Kidney (tissue), 14 donors: ENCODE data around the gene TYRO3. TPM values are rescaled to one million over a fixed set of nuclear protein-coding genes. Genes with fewer than 3 reads are reported as not detected.

ENCODE experiments used
- DNase-seq, 5 donors: peaks; one replicate each; pipeline ENCODE4 v3.0.0-alpha.2; 2013 to 2020
- FAIRE-seq: peaks from 2 replicates; lab custom pipeline; 2012; peaks lifted over from hg19 to GRCh38; lab: Jason Lieb, UNC
- H3K27ac ChIP-seq, 2 donors: one replicate each; pipeline ENCODE4 v1.7.0; 2013; ENCODE audit warnings: low read depth in 2 of 2, low read length in 2 of 2, inconsistent platforms in 1 of 2
- H3K27me3 ChIP-seq: one replicate; pipeline ENCODE4 v1.7.1; 2013; ENCODE audit warnings: low read length, inconsistent platforms; ENCODE audit not compliant: control insufficient read depth, insufficient read depth
- H3K36me3 ChIP-seq, 3 donors: one replicate each; pipeline versions ENCODE4 v1.7.0 to v1.7.1; 2013; ENCODE audit warnings: low read length in 3 of 3, control low read depth in 1 of 3, inconsistent platforms in 1 of 3; ENCODE audit not compliant: insufficient read depth in 3 of 3, control insufficient read depth in 2 of 3
- H3K4me1 ChIP-seq, 3 donors: one replicate each; pipeline versions ENCODE4 v1.7.0 to v1.7.1; 2013; ENCODE audit warnings: low read length in 3 of 3, inconsistent platforms in 1 of 3, low read depth in 1 of 3; ENCODE audit not compliant: control insufficient read depth in 2 of 3, insufficient read depth in 2 of 3
- H3K4me3 ChIP-seq, 3 donors: one replicate each; pipeline versions ENCODE4 v1.7.0 to v1.8.1; 2013; ENCODE audit warnings: low read length in 3 of 3, control low read depth in 1 of 3, inconsistent platforms in 1 of 3
- H3K9ac ChIP-seq, 3 donors: one replicate each; pipeline versions ENCODE4 v1.7.0 to v1.7.1; 2013; ENCODE audit warnings: low read length in 3 of 3, control low read depth in 1 of 3, inconsistent platforms in 1 of 3
- H3K9me3 ChIP-seq, 3 donors: one replicate each; pipeline versions ENCODE4 v1.7.0 to v1.7.1; 2013; ENCODE audit warnings: low read length in 3 of 3, control low read depth in 1 of 3, inconsistent platforms in 1 of 3; ENCODE audit not compliant: control insufficient read depth in 2 of 3, insufficient read depth in 1 of 3
- CTCF ChIP-seq: IDR thresholded peaks from 3 replicates; pipeline ENCODE4 v1.5.1; 2012; ENCODE audit warnings: mild to moderate bottlenecking, moderate library complexity, borderline replicate concordance; ENCODE audit not compliant: insufficient read depth; ENCODE audit errors: extremely low read depth
- intact Hi-C: fragments of 100-400 bp; cut with DNase I; formaldehyde crosslinking; loops from one replicate; pipeline ENCODE4 v1.11.1; 2022
- polyA plus RNA-seq: library from polyadenylated mRNA; stranded (reverse); fragments of 350-450 nt; fragmentation: Illumina TruSeq; extraction: RNeasy Lipid Tissue Mini Kit (QIAGEN cat#74804); gene quantifications from one replicate; pipeline ENCODE4 v1.2.3, GENCODE V29; 2014; ENCODE audit warnings: low read depth, low replicate concordance; ENCODE audit not compliant: insufficient read depth
- total RNA-seq: library from RNA; stranded (reverse); fragmentation: NEBNext Ultra II Directional; extraction: Animal tissue kit (Norgen Biotek cat#: 25700); gene quantifications from one replicate; pipeline ENCODE4 v1.2.1, GENCODE V29; 2021
- donor health status: control.
- donor health status: control.
- donor health status: control.
- donor health status: control.
- donor health status: control.
- donor health status: DM: yes; HTN: yes; CAD: no.
- donor health status: Normal renal cell carcinoma (clear cell type).

Gene TYRO3
- total and polyA plus RNA-seq, 2 donors from 2014 or later, result 2.5 to 46.5 TPM

GRCh38 chr15:41521614-41522013, 37.4 kb upstream of the TYRO3 start:
- Histone ChIP-seq H3K36me3 (peaks cover 0 to 8% (median 4%) of the 10 kb centered on the region in 3 donors), H3K4me1 (no peaks in the 10 kb centered on the region)
- FAIRE-seq, result no peak

GRCh38 chr15:41523097-41523496, 35.9 kb upstream of the TYRO3 start:
- FAIRE-seq, result no peak
- H3K27ac ChIP-seq, result no peak overlapping the region
- H3K4me1 ChIP-seq, result no peaks in the 10 kb centered on the region
- no peaks in the 10 kb centered on the region for H3K27me3 ChIP-seq
- H3K9ac ChIP-seq, result no peak overlapping the region
- H3K4me3 ChIP-seq, result no peak overlapping the region
- intact Hi-C loops, result no loop called here
- no peak for DNase-seq
- no peak for TF ChIP-seq CTCF
- H3K36me3 ChIP-seq, result peaks cover 0 to 22% (median 19%) of the 10 kb centered on the region in 3 donors
- H3K9me3 ChIP-seq, result no peaks in the 10 kb centered on the region

More at GRCh38 chr15:41521614-41522013, 37.4 kb upstream of the TYRO3 start:
- H3K27me3 ChIP-seq, result no peaks in the 10 kb centered on the region
- DNase-seq, result no peak
- H3K27ac ChIP-seq, result no peak overlapping the region
- no peak for TF ChIP-seq CTCF
- H3K9me3 ChIP-seq, result no peaks in the 10 kb centered on the region
- intact Hi-C loops, result no loop called here
- H3K9ac ChIP-seq, result no peak overlapping the region
- no peak overlapping the region for H3K4me3 ChIP-seq

- Histone ChIP-seq H3K36me3 (peaks cover 4 to 44% (median 43%) of the 10 kb centered on the region in 3 donors), H3K9ac (no peak overlapping the region), H3K27me3 (no peaks in the 10 kb centered on the region), H3K4me3 (no peak overlapping the region), H3K27ac (no peak overlapping the region), H3K4me1 (peaks cover 0 to 3% (median 0%) of the 10 kb centered on the region in 3 donors), H3K9me3 (no peaks in the 10 kb centered on the region)
- no peak for TF ChIP-seq CTCF
- intact Hi-C loops, result no loop called here
- FAIRE-seq, result no peak
- DNase-seq, result no peak
Measured at GRCh38 chr15:41530363-41530956, 28.6 kb upstream of the TYRO3 start.
